Upper lobe of left lung (tissue), 6 donors: Measurements from ENCODE around the gene SERPINH1. TPM values are rescaled to one million over a fixed set of nuclear protein-coding genes. Genes with fewer than 3 reads are reported as not detected.

Experiments used
- ATAC-seq, 2 donors: fragments of 200-7000 bp; cut with Tn5 transposase; one replicate each; pipeline ENCODE4 v1.9.1; 2022; ENCODE audit warnings: mild to moderate bottlenecking in 2 of 2, moderate library complexity in 2 of 2; ENCODE audit not compliant: low FRiP score in 2 of 2
- DNase-seq, 2 donors: peaks; one replicate each; pipeline ENCODE4 v3.0.0-alpha.2; 2019 to 2020
- H3K27ac ChIP-seq, 4 donors: fragments of 200-600 bp; sonication (generic); one replicate each; pipeline ENCODE4 v1.5.1; 2016 to 2019
- H3K27me3 ChIP-seq, 4 donors: fragments of 200-600 bp; sonication (generic); one replicate each; pipeline ENCODE4 v1.5.1; 2017 to 2019
- H3K36me3 ChIP-seq, 4 donors: fragments of 200-600 bp; sonication (generic); one replicate each; pipeline ENCODE4 v1.5.1; 2016 to 2019
- H3K4me1 ChIP-seq, 4 donors: fragments of 200-600 bp; sonication (generic); one replicate each; pipeline ENCODE4 v1.5.1; 2018 to 2019
- H3K4me3 ChIP-seq, 4 donors: fragments of 200-600 bp; sonication (generic); one replicate each; pipeline ENCODE4 v1.5.1; 2017 to 2019; ENCODE audit warnings: mild to moderate bottlenecking in 2 of 4, moderate library complexity in 1 of 4
- H3K9me3 ChIP-seq, 4 donors: fragments of 200-600 bp; sonication (generic); one replicate each; pipeline ENCODE4 v1.5.1; 2018 to 2019
- CTCF ChIP-seq, 6 experiments: fragments of 450-650 bp in 4 of 6; fragments of 200-600 bp in 2 of 6; sonication (generic) in 2 of 6; IDR thresholded peaks; one replicate each; pipeline ENCODE4 v1.5.1; 2016 to 2019; ENCODE audit warnings: antibody characterized with exemption in 6 of 6
- EP300 ChIP-seq, 4 donors: sonication (generic); formaldehyde crosslinking; IDR thresholded peaks; one replicate each; pipeline ENCODE4 v1.5.1; 2017; ENCODE audit warnings: antibody characterized with exemption in 4 of 4, control low read depth in 2 of 4
- POLR2A ChIP-seq, 4 donors: fragments of 450-650 bp; IDR thresholded peaks; one replicate each; pipeline ENCODE4 v1.5.1; 2016 to 2017; ENCODE audit warnings: antibody characterized with exemption in 4 of 4, mild to moderate bottlenecking in 2 of 4
- POLR2AphosphoS5 ChIP-seq, 2 donors: sonication (generic); formaldehyde crosslinking; IDR thresholded peaks; one replicate each; pipeline ENCODE4 v1.5.1; 2017; ENCODE audit warnings: antibody characterized with exemption in 2 of 2
- WGBS, 2 donors: methylation state at CpG; one replicate each; pipeline ENCODE4 v1.1.5; 2017 to 2018; 5-methylcytosine and 5-hydroxymethylcytosine counted together
- total RNA-seq, 6 donors: library from RNA; depleted of rRNA in 4 of 6; stranded (reverse); fragments of >200 nt in 4 of 6; gene quantifications; one replicate each; pipeline versions ENCODE4 v1.1.0 to v1.2.1, GENCODE V29; 2016 to 2021
- donor health status: DM: no; HTN: no; CAD: no; lungs with moderate emphysema.
- donor health status: DM: no; HTN: yes; CAD: no; lungs with severe emphysema.

SERPINH1 gene
- total RNA-seq, 6 donors from 2014 or later = 95.9 to 266 (median 145) TPM

- H3K27ac ChIP-seq = peak overlapping the region in 2 of 4 donors; percentile 26 to 55
- H3K27me3 ChIP-seq = no peaks in the 10 kb centered on the region
- peaks cover 20 to 47% (median 38%) of the 10 kb centered on the region in 4 donors for H3K4me1 ChIP-seq
- H3K9me3 ChIP-seq = no peaks in the 10 kb centered on the region
- no peak for ATAC-seq
- peaks cover 37 to 69% (median 63%) of the 10 kb centered on the region in 4 donors for H3K36me3 ChIP-seq
- WGBS, 2 donors = 78 to 84% methylated on average over 8 of the region's 8 CpGs
- no peak overlapping the region for H3K4me3 ChIP-seq
- DNase-seq = no peak
- TF ChIP-seq POLR2AphosphoS5 (IDR thresholded peaks at IDR 0.05) (no peak), EP300 (IDR thresholded peaks at IDR 0.05) (no peak), CTCF (IDR thresholded peaks at IDR 0.05) (no peak)
These were observed 10.7 kb downstream of the SERPINH1 start for GRCh38 chr11:75572744-75573143.

GRCh38 chr11:75574698-75575602, 12.9 kb downstream of the SERPINH1 start:
- Histone ChIP-seq H3K27me3 (no peaks in the 10 kb centered on the region), H3K27ac (peak overlapping the region in 3 of 4 donors; percentile 20 to 72 (median 69)), H3K9me3 (no peaks in the 10 kb centered on the region), H3K4me1 (peaks cover 18 to 39% (median 30%) of the 10 kb centered on the region in 4 donors), H3K4me3 (no peak overlapping the region), H3K36me3 (peaks cover 16 to 47% (median 42%) of the 10 kb centered on the region in 4 donors)
- TF ChIP-seq EP300 (IDR thresholded peaks at IDR 0.05) (no peak), POLR2AphosphoS5 (IDR thresholded peaks at IDR 0.05) (no peak), POLR2A (IDR thresholded peaks at IDR 0.05) (no peak), CTCF (IDR thresholded peaks at IDR 0.05) (peak in 1 of 6 experiments; percentile 16)
- no peak for DNase-seq
- WGBS, 2 donors = 74 to 79% methylated on average over 10 to 12 of the region's 12 CpGs
- no peak for ATAC-seq

- H3K27ac ChIP-seq = peak overlapping the region; percentile 61 to 72 (median 70)
- 82 to 86% methylated on average over 6 of the region's 6 CpGs for WGBS, 2 donors
- ATAC-seq = no peak
- peaks cover 15 to 28% (median 20%) of the 10 kb centered on the region in 4 donors for H3K4me1 ChIP-seq
- DNase-seq = no peak
- no peaks in the 10 kb centered on the region for H3K9me3 ChIP-seq
- TF ChIP-seq CTCF (IDR thresholded peaks at IDR 0.05) (no peak), POLR2AphosphoS5 (IDR thresholded peaks at IDR 0.05) (no peak), EP300 (IDR thresholded peaks at IDR 0.05) (no peak), POLR2A (IDR thresholded peaks at IDR 0.05) (no peak)
- peaks cover 11 to 37% (median 31%) of the 10 kb centered on the region in 4 donors for H3K36me3 ChIP-seq
- H3K4me3 ChIP-seq = no peak overlapping the region
- H3K27me3 ChIP-seq = no peaks in the 10 kb centered on the region
These were observed 14.0 kb downstream of the SERPINH1 start for GRCh38 chr11:75576017-75576416.

- Histone ChIP-seq H3K27me3 (no peaks in the 10 kb centered on the region), H3K36me3 (peaks cover 11 to 32% (median 27%) of the 10 kb centered on the region in 4 donors), H3K9me3 (no peaks in the 10 kb centered on the region), H3K4me1 (peaks cover 15 to 26% (median 18%) of the 10 kb centered on the region in 4 donors), H3K27ac (peak overlapping the region; percentile 61 to 72 (median 70)), H3K4me3 (no peak overlapping the region)
- peak; percentile 81 to 82 for ATAC-seq
- TF ChIP-seq EP300 (IDR thresholded peaks at IDR 0.05) = no peak
- peak in 1 of 2 donors; percentile 9 for TF ChIP-seq POLR2AphosphoS5 (IDR thresholded peaks at IDR 0.05)
- no peak for TF ChIP-seq POLR2A (IDR thresholded peaks at IDR 0.05)
- no peak for TF ChIP-seq CTCF (IDR thresholded peaks at IDR 0.05)
- WGBS, 2 donors = 5 to 8% methylated on average over 8 of the region's 8 CpGs
- DNase-seq = peak; percentile 79 to 84
These were observed 14.5 kb downstream of the SERPINH1 start for GRCh38 chr11:75576499-75576918.
